Thyroid gland (tissue), 4 donors: ENCODE results near the gene BORCS6.

Source experiments
- POLR2A ChIP-seq, 2 donors: fragments of 450-650 bp; IDR thresholded peaks; one replicate each; pipeline ENCODE4 v1.6.1; 2017; ENCODE audit warnings: antibody characterized with exemption in 2 of 2, mild to moderate bottlenecking in 2 of 2, moderate library complexity in 1 of 2
- TF ChIP-seq, protein P1 (sequence below), 6 experiments: fragments of 200-600 bp in 3 of 6; fragments of 450-650 bp in 3 of 6; sonication (generic) in 3 of 6; IDR thresholded peaks; one replicate each; pipeline ENCODE4 v1.5.1; 2016 to 2019; ENCODE audit warnings: antibody characterized with exemption in 6 of 6, mild to moderate bottlenecking in 2 of 6, inconsistent platforms in 1 of 6, moderate library complexity in 1 of 6

DNA sequence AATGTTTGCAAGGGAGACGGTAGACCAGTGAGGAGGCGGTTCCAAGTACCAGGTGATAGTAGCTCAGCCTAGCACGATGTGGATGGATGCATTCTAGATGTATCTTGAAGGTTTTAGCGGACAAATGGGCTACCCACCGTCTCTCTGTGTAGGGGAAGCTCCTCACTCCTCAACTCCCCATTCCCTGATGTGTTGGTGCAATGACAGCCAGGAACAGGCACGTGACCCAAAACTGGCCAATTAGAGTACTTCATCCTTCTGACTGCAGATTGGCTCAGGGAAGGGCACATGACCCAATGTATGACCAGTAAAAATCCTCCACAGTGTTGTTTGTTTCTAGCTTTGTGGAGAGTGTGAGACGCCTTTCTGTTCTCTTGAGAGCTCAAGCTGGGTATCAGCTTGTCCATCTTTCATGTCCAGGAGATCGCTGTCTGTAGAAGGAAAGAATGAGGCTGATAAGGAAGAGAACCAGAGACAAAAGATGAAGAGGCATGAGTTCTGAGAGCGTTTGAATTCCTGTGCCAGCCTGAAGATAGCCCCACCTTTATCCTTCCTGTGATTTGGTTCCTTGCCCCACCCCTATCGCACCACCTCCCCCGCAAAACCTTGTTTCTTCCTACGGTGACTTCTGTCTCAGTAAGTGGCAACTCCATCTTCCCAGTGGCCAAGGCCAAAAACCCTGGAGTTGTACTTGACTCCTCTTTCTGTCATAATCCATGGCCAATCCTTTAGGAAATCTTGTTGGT, 2.3 kb upstream of the BORCS6 start:
- TF ChIP-seq, protein P1, sequence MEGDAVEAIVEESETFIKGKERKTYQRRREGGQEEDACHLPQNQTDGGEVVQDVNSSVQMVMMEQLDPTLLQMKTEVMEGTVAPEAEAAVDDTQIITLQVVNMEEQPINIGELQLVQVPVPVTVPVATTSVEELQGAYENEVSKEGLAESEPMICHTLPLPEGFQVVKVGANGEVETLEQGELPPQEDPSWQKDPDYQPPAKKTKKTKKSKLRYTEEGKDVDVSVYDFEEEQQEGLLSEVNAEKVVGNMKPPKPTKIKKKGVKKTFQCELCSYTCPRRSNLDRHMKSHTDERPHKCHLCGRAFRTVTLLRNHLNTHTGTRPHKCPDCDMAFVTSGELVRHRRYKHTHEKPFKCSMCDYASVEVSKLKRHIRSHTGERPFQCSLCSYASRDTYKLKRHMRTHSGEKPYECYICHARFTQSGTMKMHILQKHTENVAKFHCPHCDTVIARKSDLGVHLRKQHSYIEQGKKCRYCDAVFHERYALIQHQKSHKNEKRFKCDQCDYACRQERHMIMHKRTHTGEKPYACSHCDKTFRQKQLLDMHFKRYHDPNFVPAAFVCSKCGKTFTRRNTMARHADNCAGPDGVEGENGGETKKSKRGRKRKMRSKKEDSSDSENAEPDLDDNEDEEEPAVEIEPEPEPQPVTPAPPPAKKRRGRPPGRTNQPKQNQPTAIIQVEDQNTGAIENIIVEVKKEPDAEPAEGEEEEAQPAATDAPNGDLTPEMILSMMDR (IDR thresholded peaks at IDR 0.05): no peak
- TF ChIP-seq POLR2A (IDR thresholded peaks at IDR 0.05): peak in 1 of 2 donors; percentile 87
